ENCODE results near the gene MTUS2. TPM values are rescaled to one million over a fixed set of nuclear protein-coding genes. Genes with fewer than 3 reads are reported as not detected.

Gene MTUS2
- total and polyA plus RNA-seq, 2 experiments from 2014 or later: 0.27 to 0.38 TPM

DNA sequence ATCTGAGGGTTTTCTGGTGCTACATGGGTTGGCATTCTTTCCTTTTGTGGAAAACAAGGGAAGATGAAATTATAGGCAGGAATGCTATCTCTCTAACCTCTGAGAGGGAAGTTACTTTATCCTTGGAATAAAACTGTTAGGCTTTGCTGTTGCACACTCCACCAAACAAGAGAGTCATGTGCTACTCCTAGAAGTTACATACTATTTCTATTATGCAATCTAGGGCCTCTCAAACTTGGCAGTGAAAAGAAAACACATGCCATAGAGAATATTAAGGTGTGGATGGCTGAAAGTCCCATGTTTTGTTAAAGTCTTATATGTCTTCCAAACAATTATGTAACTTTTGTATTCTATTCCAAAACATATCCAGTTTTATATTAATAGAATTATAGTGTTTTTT is 407.4 kb downstream of the MTUS2 start (continued):
- TF ChIP-seq, protein P1, sequence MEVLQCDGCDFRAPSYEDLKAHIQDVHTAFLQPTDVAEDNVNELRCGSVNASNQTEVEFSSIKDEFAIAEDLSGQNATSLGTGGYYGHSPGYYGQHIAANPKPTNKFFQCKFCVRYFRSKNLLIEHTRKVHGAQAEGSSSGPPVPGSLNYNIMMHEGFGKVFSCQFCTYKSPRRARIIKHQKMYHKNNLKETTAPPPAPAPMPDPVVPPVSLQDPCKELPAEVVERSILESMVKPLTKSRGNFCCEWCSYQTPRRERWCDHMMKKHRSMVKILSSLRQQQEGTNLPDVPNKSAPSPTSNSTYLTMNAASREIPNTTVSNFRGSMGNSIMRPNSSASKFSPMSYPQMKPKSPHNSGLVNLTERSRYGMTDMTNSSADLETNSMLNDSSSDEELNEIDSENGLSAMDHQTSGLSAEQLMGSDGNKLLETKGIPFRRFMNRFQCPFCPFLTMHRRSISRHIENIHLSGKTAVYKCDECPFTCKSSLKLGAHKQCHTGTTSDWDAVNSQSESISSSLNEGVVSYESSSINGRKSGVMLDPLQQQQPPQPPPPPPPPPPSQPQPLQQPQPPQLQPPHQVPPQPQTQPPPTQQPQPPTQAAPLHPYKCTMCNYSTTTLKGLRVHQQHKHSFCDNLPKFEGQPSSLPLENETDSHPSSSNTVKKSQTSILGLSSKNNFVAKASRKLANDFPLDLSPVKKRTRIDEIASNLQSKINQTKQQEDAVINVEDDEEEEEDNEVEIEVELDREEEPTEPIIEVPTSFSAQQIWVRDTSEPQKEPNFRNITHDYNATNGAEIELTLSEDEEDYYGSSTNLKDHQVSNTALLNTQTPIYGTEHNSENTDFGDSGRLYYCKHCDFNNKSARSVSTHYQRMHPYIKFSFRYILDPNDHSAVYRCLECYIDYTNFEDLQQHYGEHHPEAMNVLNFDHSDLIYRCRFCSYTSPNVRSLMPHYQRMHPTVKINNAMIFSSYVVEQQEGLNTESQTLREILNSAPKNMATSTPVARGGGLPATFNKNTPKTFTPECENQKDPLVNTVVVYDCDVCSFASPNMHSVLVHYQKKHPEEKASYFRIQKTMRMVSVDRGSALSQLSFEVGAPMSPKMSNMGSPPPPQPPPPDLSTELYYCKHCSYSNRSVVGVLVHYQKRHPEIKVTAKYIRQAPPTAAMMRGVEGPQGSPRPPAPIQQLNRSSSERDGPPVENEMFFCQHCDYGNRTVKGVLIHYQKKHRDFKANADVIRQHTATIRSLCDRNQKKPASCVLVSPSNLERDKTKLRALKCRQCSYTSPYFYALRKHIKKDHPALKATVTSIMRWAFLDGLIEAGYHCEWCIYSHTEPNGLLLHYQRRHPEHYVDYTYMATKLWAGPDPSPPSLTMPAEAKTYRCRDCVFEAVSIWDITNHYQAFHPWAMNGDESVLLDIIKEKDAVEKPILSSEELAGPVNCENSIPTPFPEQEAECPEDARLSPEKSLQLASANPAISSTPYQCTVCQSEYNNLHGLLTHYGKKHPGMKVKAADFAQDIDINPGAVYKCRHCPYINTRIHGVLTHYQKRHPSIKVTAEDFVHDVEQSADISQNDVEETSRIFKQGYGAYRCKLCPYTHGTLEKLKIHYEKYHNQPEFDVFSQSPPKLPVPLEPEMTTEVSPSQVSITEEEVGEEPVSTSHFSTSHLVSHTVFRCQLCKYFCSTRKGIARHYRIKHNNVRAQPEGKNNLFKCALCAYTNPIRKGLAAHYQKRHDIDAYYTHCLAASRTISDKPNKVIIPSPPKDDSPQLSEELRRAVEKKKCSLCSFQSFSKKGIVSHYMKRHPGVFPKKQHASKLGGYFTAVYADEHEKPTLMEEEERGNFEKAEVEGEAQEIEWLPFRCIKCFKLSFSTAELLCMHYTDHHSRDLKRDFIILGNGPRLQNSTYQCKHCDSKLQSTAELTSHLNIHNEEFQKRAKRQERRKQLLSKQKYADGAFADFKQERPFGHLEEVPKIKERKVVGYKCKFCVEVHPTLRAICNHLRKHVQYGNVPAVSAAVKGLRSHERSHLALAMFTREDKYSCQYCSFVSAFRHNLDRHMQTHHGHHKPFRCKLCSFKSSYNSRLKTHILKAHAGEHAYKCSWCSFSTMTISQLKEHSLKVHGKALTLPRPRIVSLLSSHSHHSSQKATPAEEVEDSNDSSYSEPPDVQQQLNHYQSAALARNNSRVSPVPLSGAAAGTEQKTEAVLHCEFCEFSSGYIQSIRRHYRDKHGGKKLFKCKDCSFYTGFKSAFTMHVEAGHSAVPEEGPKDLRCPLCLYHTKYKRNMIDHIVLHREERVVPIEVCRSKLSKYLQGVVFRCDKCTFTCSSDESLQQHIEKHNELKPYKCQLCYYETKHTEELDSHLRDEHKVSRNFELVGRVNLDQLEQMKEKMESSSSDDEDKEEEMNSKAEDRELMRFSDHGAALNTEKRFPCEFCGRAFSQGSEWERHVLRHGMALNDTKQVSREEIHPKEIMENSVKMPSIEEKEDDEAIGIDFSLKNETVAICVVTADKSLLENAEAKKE (CRISPR knock-in tag; IDR thresholded peaks at IDR 0.05): no peak
- TF ChIP-seq STAT1 (IDR thresholded peaks at IDR 0.05; ENCODE audit: unreplicated experiment) (no peak), JUNB (IDR thresholded peaks at IDR 0.05; ENCODE audit: unreplicated experiment) (no peak), NANOG (IDR thresholded peaks at IDR 0.05; ENCODE audit: borderline replicate concordance) (no peak), ZNF331 (CRISPR knock-in tag; IDR thresholded peaks at IDR 0.05; ENCODE audit: low read depth) (no peak)
- TF ChIP-seq, protein P2, sequence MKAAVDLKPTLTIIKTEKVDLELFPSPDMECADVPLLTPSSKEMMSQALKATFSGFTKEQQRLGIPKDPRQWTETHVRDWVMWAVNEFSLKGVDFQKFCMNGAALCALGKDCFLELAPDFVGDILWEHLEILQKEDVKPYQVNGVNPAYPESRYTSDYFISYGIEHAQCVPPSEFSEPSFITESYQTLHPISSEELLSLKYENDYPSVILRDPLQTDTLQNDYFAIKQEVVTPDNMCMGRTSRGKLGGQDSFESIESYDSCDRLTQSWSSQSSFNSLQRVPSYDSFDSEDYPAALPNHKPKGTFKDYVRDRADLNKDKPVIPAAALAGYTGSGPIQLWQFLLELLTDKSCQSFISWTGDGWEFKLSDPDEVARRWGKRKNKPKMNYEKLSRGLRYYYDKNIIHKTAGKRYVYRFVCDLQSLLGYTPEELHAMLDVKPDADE (IDR thresholded peaks at IDR 0.05): no peak

DNA sequence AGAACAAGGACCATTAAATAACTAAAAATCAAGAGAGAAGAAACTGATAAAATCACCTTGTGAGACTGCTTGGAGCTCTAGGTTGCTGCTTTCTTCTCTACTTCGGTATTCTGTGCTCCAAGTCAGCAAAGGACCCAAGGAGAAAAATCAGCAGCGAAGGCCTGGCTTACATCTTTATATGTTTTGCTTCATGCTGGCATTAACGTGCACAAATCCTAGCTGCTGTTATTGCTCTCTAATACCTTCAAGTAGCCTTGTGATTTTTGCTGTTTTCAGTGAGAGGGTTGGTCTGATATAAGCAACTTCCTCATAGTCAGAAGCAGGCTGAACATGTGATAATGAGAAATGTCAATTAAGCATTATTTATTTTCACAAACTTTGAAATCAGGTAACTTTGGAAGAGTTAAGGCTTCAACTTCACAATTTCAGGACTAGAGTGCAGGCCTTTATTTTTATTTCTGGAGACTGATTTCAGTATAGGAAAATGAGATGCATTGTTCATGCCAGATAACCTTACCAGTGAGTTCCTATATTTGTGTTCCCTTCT is 410.2 kb downstream of the MTUS2 start:
- no peak overlapping the region for H3K27ac ChIP-seq (ENCODE audit: low read depth)
- no peaks in the 10 kb centered on the region for H3K27me3 Mint-ChIP-seq (ENCODE audit: insufficient read depth, low read depth, poor library complexity)
- no peaks in the 10 kb centered on the region for H3F3A ChIP-seq (replicated peaks; ENCODE audit: low read depth)
- TF ChIP-seq, protein P1 (CRISPR knock-in tag; IDR thresholded peaks at IDR 0.05): no peak
- TF ChIP-seq EZH2 (IDR thresholded peaks at IDR 0.05; ENCODE audit: low read depth, unreplicated experiment) (no peak), ZNF114 (CRISPR knock-in tag; IDR thresholded peaks at IDR 0.05) (no peak), EZH2phosphoT487 (IDR thresholded peaks at IDR 0.05; ENCODE audit: unreplicated experiment) (no peak), NANOG (IDR thresholded peaks at IDR 0.05; ENCODE audit: borderline replicate concordance) (no peak), ZNF331 (CRISPR knock-in tag; IDR thresholded peaks at IDR 0.05; ENCODE audit: low read depth) (no peak)

More for the DNA sequence above, 410.2 kb downstream of the MTUS2 start:
- Mint-ChIP-seq H3K4me1 (no peaks in the 10 kb centered on the region), H3K4me3 (no peak overlapping the region), H3K9me3 (no peaks in the 10 kb centered on the region), H3K36me3 (ENCODE audit: low read depth) (no peaks in the 10 kb centered on the region), H3K27ac (no peak overlapping the region)
- Histone ChIP-seq H3K4me1 (ENCODE audit: insufficient read depth) (no peaks in the 10 kb centered on the region), H3K27me3 (ENCODE audit: insufficient read depth) (no peaks in the 10 kb centered on the region), H3K4me2 (no peak overlapping the region), H4K20me1 (replicated peaks; ENCODE audit: insufficient read depth) (no peaks in the 10 kb centered on the region), H3K4me3 (no peak overlapping the region), H2AFZ (no peak overlapping the region), H3K79me2 (replicated peaks; ENCODE audit: insufficient read depth) (no peaks in the 10 kb centered on the region), H3K9me2 (ENCODE audit: insufficient read depth) (no peaks in the 10 kb centered on the region), H3K36me3 (ENCODE audit: insufficient read depth) (no peaks in the 10 kb centered on the region)
- no peak for DNase-seq (ENCODE audit: low spot score)
- ATAC-seq: no peak
